ENCODE data around the gene IZUMO4.

DNA sequence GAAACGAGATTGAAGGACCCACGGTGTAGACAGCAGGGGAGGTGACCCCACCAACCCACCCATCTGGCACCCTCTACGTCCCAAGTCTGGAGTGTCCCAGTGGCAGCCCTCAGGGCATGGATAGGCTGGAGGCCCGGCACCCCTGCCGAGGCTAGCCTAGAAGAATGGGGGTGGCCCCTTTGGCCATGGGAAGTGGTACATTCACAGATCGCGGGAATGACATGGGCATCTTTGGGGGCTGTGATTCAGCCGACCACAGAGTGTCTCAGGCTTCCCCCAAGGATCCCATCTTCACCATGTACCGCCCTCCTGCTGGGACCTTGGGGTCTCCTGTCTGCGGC is 34.4 kb upstream of the IZUMO4 start:
- TF ChIP-seq EP300 (IDR thresholded peaks at IDR 0.05) (no peak), POLR2A (IDR thresholded peaks at IDR 0.05) (no peak)
- TF ChIP-seq, protein P1, sequence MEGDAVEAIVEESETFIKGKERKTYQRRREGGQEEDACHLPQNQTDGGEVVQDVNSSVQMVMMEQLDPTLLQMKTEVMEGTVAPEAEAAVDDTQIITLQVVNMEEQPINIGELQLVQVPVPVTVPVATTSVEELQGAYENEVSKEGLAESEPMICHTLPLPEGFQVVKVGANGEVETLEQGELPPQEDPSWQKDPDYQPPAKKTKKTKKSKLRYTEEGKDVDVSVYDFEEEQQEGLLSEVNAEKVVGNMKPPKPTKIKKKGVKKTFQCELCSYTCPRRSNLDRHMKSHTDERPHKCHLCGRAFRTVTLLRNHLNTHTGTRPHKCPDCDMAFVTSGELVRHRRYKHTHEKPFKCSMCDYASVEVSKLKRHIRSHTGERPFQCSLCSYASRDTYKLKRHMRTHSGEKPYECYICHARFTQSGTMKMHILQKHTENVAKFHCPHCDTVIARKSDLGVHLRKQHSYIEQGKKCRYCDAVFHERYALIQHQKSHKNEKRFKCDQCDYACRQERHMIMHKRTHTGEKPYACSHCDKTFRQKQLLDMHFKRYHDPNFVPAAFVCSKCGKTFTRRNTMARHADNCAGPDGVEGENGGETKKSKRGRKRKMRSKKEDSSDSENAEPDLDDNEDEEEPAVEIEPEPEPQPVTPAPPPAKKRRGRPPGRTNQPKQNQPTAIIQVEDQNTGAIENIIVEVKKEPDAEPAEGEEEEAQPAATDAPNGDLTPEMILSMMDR (IDR thresholded peaks at IDR 0.05): no peak
